ENCODE results near the gene EFCAB6. TPM values are rescaled to one million over a fixed set of nuclear protein-coding genes. Genes with fewer than 3 reads are reported as not detected.

Gene EFCAB6
- total and polyA plus RNA-seq, 2 donors (not counting 3 experiments of a cell fraction or from before 2014, with no cell fraction given): 0.07 to 0.31 TPM

DNA sequence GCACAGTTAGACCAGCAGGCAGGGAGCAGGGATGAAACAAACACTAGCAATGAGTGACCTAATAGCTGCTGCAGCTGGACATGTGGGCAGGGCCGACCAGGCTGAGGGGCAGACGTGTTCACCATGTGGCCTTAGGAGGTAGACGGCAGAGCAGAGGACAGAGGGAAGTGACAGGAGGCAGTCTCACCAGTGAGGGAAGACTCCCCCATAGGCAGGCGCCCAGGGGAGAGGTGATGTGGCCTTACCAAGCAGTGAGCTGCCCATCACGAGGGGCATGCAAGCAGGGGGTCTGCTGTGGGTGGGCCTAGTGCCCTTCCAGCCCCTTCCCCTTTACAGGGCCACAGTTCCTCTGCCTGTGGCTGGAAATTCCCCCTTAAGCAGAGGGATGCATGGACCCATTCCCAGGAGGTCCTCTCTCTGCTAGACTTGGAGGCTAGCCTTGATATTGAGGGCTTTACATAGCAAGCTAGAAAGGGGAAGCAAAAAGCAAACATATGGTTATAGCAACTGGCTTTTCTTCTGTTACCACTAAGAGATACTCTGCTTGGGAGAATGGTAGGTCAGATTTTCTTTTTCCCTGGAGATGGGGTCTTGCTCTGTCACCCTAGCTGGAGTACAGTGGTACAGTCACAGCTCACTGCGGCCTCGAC is 332.7 kb downstream of the EFCAB6 start:
- Histone ChIP-seq H3K4me2 (ENCODE audit: insufficient read depth, low read length) (no peak overlapping the region), H3K27me3 (ENCODE audit: control insufficient read depth in 2 of 2, insufficient read depth in 2 of 2, low read length in 2 of 2) (no peaks in the 10 kb centered on the region), H3K36me3 (ENCODE audit: control insufficient read depth in 2 of 2, extremely low read depth in 1 of 2, insufficient read depth in 2 of 2, low read length in 2 of 2) (no peaks in the 10 kb centered on the region), H3K9me1 (replicated peaks; ENCODE audit: control insufficient read depth, extremely low read depth, insufficient read depth, low read length) (no peaks in the 10 kb centered on the region), H3K27ac (ENCODE audit: insufficient read depth, low read depth, low read length) (no peak overlapping the region), H2AFZ (ENCODE audit: low read depth, low read length) (no peak overlapping the region), H3K4me3 (replicated peaks in 1 of 3; ENCODE audit: insufficient read depth in 1 of 3, low read depth in 1 of 3, low read length in 3 of 3) (no peak overlapping the region), H3K4me1 (ENCODE audit: control insufficient read depth, extremely low read depth, insufficient read depth, low read length) (no peaks in the 10 kb centered on the region), H3K79me2 (ENCODE audit: control insufficient read depth, insufficient read depth, low read length) (no peaks in the 10 kb centered on the region), H3K9ac (replicated peaks; ENCODE audit: extremely low read depth, insufficient read depth, low read length) (no peak overlapping the region), H3K9me3 (replicated peaks; ENCODE audit: control insufficient read depth, insufficient read depth, low read length) (no peaks in the 10 kb centered on the region), H4K20me1 (replicated peaks; ENCODE audit: control insufficient read depth, extremely low read depth, insufficient read depth, low read length) (no peaks in the 10 kb centered on the region)
- dilution Hi-C loops (cut with MboI; ENCODE audit: extremely low pct_ligation_motif_present, low sequenced_read_pairs): no loop called here
- ChIA-PET POLR2A (no interaction called here), CTCF (no interaction called here)
- TF ChIP-seq MYC (IDR thresholded peaks at IDR 0.05; ENCODE audit: low read depth, low read length) (no peak), EZH2 (IDR thresholded peaks at IDR 0.05; ENCODE audit: borderline replicate concordance, low read depth, low read length, severe bottlenecking) (no peak)
- TF ChIP-seq, protein P1, sequence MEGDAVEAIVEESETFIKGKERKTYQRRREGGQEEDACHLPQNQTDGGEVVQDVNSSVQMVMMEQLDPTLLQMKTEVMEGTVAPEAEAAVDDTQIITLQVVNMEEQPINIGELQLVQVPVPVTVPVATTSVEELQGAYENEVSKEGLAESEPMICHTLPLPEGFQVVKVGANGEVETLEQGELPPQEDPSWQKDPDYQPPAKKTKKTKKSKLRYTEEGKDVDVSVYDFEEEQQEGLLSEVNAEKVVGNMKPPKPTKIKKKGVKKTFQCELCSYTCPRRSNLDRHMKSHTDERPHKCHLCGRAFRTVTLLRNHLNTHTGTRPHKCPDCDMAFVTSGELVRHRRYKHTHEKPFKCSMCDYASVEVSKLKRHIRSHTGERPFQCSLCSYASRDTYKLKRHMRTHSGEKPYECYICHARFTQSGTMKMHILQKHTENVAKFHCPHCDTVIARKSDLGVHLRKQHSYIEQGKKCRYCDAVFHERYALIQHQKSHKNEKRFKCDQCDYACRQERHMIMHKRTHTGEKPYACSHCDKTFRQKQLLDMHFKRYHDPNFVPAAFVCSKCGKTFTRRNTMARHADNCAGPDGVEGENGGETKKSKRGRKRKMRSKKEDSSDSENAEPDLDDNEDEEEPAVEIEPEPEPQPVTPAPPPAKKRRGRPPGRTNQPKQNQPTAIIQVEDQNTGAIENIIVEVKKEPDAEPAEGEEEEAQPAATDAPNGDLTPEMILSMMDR (IDR thresholded peaks at IDR 0.05; ENCODE audit: extremely low read depth in 1 of 2, insufficient read depth in 1 of 2, low read depth in 1 of 2, low read length in 2 of 2): no peak
- intact Hi-C loops (cut with micrococcal nuclease): no loop called here
- FAIRE-seq: no peak
- no peak for DNase-seq (ENCODE audit: low read depth, low spot score)
- BruUV-seq (replicated peaks): no TSS peak

Small RNA genes lying within 50 kb of the gene (small RNA-seq; reads per million reads assigned to genes)
- not detected for gene HMGN2P9 (ENCODE audit: insufficient read depth, insufficient read length, low read depth, low replicate concordance)

Other genes with a start within 250 kb of the EFCAB6 start
- 0.14 TPM in 1 of 2 replicates, not detected in the other for gene SULT4A1, start 50.2 kb upstream of the EFCAB6 start, total RNA-seq
- gene SULT4A1, start 50.2 kb upstream of the EFCAB6 start, polyA plus RNA-seq: 0.48 and 0.49 TPM in 2 replicates
- gene PNPLA5, start 79.7 kb upstream of the EFCAB6 start, total RNA-seq: not detected in 2 replicates
- not detected in 2 replicates for gene PNPLA5, start 79.7 kb upstream of the EFCAB6 start, polyA plus RNA-seq
- gene PNPLA3, start 111.5 kb upstream of the EFCAB6 start, total RNA-seq: 12.1 and 12.3 TPM in 2 replicates
- gene PNPLA3, start 111.5 kb upstream of the EFCAB6 start, polyA plus RNA-seq: 5.3 TPM in 2 replicates
- gene SAMM50, start 143.1 kb upstream of the EFCAB6 start, total RNA-seq: 55.9 and 56.2 TPM in 2 replicates
- 41.0 and 42.9 TPM in 2 replicates for gene SAMM50, start 143.1 kb upstream of the EFCAB6 start, polyA plus RNA-seq
- gene PARVB, start 212.0 kb upstream of the EFCAB6 start, total RNA-seq: 151 and 155 TPM in 2 replicates
- gene PARVB, start 212.0 kb upstream of the EFCAB6 start, polyA plus RNA-seq: 162 and 166 TPM in 2 replicates

Measured in endothelial cell of umbilical vein (primary cell).